ENCODE measurements around the gene MBD6.

MBD6 gene

DNA sequence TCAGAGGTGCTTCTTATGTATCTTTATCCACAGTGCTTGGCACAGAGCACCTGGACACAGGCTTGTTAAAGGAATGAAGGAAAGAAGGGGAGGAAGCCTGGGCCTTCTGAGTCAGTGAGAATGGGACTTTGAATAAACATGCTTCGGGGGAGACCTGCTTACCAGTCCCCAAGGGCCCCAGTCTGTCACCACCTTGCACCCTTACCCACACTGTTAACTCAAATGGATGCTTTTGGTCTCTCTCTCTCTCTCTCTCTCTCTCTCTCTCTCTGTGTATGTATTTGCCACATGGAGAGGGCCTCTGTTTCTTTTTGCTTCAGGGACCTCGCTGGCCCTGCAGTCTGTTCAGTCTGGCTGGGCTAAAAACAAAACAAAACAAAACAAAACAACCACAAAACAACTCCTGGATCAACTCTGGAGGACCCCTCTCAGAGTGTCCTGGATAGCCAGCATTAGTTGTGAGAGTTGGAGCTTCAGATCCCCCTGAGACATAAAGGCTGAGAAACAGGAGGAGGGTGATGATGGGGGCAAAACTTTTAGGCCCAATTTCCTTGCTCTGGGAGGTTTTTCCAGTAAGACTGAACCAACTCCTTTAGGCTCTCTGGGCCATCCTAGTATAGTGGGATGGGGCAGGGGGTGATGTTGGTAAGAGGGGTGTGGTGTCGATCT is 29.1 kb downstream of the MBD6 start:
- TF ChIP-seq, protein P1, sequence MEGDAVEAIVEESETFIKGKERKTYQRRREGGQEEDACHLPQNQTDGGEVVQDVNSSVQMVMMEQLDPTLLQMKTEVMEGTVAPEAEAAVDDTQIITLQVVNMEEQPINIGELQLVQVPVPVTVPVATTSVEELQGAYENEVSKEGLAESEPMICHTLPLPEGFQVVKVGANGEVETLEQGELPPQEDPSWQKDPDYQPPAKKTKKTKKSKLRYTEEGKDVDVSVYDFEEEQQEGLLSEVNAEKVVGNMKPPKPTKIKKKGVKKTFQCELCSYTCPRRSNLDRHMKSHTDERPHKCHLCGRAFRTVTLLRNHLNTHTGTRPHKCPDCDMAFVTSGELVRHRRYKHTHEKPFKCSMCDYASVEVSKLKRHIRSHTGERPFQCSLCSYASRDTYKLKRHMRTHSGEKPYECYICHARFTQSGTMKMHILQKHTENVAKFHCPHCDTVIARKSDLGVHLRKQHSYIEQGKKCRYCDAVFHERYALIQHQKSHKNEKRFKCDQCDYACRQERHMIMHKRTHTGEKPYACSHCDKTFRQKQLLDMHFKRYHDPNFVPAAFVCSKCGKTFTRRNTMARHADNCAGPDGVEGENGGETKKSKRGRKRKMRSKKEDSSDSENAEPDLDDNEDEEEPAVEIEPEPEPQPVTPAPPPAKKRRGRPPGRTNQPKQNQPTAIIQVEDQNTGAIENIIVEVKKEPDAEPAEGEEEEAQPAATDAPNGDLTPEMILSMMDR (IDR thresholded peaks at IDR 0.05; ENCODE audit: extremely low read depth, missing control alignments): no peak
- DNase-seq (ENCODE audit: low spot score): no peak

DNA sequence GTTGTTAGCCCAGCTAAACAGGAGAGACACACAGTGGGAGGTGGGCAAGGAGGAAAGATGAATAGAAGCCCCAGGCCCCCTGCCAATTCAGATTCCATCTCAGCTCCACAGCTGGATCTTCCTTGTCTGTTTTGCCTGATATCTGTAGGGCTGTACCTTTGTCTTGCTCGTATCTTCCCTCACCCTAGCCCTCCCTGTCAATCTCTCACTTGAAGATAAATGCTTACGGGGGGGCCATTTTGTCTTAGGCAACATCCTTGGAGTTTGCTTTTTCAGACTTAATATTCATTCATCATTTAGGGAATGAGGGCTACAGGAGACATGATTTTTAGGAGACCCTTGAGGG is 29.7 kb downstream of the MBD6 start:
- DNase-seq (ENCODE audit: low spot score): no peak
- TF ChIP-seq, protein P1 (IDR thresholded peaks at IDR 0.05; ENCODE audit: extremely low read depth, missing control alignments): no peak

DNA sequence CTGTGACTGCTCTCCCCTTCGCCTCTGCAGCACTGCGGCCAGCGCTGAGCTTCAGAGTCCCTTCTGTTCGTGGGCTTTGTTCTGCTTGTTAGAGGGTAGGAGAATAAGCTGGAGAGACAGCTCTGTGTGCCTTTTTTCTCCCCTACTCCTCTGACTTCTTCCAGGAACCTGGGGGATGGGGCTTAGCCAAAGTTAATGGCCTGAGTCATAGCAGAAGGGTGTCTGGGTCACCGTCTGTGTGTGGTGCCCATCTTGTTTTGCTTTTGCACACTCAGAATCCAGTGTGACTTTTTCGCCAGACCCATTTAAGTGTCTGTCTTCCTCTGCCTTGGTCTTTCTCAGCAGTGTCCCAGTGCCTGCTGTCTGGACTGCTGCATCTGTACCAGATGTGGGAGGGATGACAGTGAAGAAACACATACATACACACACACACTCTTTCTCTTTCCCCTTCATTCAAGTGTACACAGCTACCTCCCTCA is 30.2 kb downstream of the MBD6 start:
- DNase-seq (ENCODE audit: low spot score): no peak

DNA sequence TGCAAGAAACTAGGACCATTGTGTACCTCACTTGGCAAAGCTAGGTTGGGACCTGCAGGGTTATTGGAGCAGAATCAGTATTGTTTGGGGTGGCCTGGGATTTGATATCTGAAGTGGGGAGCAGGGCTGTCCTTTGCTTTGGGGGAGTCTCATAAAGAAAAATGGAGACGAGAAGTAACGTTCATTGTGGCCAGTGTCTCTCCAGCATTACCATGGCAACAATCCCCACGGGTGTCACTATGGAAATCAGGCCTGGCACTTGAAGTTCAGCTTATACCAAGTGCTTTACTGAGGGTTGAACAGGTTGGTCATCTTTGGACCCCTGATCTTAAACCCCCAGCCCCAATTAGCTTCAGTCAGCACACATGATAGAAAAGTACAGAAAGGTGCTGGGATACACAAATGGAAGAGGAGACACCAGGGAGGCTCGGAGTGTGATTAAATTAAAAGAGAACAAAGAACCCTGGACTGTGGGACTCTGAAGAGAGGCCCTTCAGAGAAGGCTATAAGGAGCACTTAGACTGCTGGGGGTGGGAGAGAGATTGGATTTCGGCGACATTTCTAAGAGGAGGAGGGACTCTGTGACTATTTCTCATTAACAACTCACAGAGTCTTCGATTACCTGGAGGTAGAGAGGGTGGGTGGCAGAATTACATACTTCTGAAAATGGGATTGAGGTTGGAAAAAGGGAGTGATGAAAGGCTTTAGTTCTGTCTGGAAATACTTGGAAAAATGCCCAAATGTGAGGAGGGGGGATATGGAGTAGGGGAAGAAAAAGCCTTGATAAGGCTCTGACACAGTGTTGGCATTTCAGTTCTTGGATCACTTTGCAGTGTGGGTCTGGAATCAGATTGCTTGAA is 30.9 kb downstream of the MBD6 start:
- TF ChIP-seq, protein P1 (IDR thresholded peaks at IDR 0.05; ENCODE audit: extremely low read depth, missing control alignments): no peak
- DNase-seq (ENCODE audit: low spot score): no peak

More for the DNA sequence above, 30.2 kb downstream of the MBD6 start:
- TF ChIP-seq, protein P1 (IDR thresholded peaks at IDR 0.05; ENCODE audit: extremely low read depth, missing control alignments): no peak

DNA sequence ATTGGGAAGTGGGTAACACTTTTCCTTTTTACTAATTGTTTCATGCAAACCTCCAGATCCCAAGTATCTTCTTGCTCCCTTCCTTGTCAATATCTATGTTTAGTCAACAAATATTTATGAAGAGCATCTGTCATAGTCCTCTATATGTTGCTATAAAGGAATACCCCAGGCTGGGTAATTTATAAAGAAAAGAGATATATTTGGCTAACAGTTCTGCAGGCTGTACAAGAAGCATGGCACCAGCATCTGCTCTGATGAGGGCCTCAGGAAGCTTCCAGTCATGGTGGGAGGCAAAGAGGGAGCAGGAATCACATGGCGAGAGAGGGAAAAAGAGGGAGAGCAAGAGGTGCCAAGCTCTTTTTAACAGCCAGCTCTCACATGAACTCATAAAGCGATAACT is 31.8 kb downstream of the MBD6 start:
- TF ChIP-seq, protein P1 (IDR thresholded peaks at IDR 0.05; ENCODE audit: extremely low read depth, missing control alignments): no peak
- no peak for DNase-seq (ENCODE audit: low spot score)

DNA sequence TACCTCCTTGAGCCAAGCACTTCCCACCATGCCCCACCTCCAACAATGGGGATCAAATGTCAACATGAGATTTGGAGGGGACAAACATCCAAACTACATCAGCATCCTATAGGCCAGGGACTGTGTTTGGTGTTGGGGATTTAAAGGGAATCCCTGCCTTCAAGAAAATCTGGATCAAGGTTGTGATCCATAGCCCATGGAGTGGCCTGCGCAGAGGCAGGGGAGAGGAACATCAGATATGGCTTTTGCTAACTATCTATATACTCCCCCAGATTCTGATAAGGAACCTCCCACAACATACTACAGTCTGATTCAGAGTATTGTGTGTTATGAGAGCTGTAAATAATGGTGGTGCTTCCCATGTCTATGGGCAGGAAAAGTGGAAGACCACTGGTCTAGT is 32.3 kb downstream of the MBD6 start:
- TF ChIP-seq, protein P1 (IDR thresholded peaks at IDR 0.05; ENCODE audit: extremely low read depth, missing control alignments): no peak
- no peak for DNase-seq (ENCODE audit: low spot score)

DNA sequence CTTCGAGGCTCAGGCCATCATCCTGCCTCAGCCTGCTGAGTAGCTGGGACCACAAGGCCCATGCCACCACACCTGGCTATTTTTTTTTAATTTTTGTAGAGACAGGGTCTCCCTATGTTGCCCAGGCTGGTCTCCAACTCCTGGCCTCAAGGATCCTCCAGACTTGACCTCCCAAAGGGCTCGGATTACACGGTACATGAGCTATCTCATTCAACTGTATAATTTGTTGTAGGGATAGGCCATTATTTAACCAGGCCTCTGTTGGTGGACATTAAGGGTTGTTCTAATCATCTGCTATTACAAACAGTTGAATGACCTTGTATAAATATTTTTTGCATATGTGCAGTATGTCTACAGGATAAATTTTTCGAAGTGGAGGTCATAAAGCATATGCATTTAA is 36.2 kb downstream of the MBD6 start:
- no peak for DNase-seq (ENCODE audit: low spot score)
- TF ChIP-seq, protein P1 (IDR thresholded peaks at IDR 0.05; ENCODE audit: extremely low read depth, missing control alignments): no peak

Measured in GM20000 (cell line).